Measurements from ENCODE around the gene DNAJC1.

DNAJC1 gene

DNA sequence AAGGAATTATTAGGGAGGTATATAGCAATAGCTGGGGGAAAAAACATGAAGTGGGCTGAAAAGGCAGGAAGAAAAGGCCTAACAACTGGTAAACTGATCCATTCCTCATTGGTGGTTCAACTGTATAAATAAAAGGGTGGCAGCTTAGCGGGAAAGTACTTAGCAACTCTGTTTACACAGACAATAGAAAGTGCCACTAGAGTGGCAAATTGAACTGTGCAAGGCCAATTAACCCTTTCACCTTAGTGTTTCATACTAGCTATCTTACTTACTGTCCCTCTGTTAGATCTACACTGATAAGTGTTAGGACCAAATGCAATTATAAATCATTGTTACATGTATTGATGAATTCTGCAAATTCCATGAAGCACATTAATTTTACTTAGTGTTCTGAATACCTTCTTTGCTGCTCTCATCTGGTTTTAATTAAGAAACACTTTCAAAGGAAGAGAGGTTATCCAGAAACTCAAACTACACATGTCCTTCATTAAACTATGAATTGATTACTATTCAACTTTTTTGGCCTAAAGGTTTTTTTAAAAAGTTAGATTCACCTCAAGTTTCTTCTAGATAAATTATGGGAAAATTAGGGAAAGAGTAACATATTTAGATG is 28.0 kb downstream of the DNAJC1 start:
- TF ChIP-seq, protein P1, sequence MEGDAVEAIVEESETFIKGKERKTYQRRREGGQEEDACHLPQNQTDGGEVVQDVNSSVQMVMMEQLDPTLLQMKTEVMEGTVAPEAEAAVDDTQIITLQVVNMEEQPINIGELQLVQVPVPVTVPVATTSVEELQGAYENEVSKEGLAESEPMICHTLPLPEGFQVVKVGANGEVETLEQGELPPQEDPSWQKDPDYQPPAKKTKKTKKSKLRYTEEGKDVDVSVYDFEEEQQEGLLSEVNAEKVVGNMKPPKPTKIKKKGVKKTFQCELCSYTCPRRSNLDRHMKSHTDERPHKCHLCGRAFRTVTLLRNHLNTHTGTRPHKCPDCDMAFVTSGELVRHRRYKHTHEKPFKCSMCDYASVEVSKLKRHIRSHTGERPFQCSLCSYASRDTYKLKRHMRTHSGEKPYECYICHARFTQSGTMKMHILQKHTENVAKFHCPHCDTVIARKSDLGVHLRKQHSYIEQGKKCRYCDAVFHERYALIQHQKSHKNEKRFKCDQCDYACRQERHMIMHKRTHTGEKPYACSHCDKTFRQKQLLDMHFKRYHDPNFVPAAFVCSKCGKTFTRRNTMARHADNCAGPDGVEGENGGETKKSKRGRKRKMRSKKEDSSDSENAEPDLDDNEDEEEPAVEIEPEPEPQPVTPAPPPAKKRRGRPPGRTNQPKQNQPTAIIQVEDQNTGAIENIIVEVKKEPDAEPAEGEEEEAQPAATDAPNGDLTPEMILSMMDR (IDR thresholded peaks at IDR 0.05; ENCODE audit: extremely low read depth, missing control alignments), result no peak
- no peak for DNase-seq (ENCODE audit: low spot score)

DNA sequence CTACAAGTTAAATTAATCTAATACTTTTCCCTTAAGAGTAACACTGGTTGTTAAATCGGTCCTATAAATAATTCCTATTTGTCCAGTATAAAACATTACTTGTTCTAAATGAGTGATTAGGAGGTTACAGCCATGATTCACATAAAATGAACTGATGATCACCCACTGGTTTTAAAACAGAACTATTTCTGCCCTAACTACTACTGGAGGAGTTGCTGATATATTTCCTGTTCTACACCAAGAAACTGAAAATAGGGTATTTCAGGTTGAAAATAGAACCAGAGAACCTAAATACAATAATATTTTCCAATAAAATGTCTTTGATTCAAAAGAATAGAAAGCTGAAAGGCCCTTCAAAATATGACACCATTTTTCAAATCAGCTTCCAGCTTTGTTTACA is 30.9 kb downstream of the DNAJC1 start:
- peak; percentile 12 for DNase-seq (ENCODE audit: low spot score)
- TF ChIP-seq, protein P1 (IDR thresholded peaks at IDR 0.05; ENCODE audit: extremely low read depth, missing control alignments), result no peak

DNA sequence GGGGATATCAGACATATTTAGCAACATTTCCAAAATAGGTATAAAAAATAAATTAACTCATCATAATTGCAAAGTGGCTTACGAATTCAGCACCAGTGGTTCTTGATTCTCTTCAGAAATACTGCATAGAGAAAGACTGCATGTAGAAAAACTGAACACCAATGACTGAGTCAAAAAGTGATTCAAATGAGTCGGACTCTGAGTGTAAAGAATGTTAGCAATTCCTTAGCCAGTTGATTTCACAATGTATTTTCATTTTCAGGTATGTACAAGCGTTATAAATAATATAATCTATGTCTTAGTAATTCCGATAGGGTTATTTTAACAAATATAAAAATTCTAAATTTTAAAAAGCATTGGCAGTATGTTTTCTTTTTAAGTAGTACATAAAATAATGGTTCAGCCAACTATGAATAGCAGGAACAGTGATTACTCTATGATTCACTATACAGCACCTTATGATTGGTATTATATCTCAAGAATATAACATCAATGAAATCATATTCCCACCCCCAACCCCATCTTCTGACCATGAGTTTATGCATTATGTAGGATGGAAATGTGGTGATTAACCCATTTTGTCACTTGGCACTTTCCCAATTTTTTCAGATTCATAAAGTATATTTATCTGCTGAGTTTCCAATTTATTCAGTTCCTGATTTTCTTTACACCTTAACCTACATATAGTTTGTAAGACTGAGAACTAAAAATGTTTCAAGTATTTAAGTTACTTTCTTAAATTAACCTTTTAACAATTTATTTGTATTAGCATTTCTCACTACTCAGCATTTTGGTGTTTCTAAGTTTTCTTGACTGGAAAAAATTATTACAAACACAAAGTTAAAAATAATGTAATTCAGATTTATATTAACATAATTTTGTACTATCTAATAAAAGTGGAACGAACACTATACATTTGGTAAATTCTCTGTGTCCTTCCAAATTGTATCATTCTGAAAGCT is 33.9 kb downstream of the DNAJC1 start:
- TF ChIP-seq, protein P1 (IDR thresholded peaks at IDR 0.05; ENCODE audit: extremely low read depth, missing control alignments), result no peak
- no peak for DNase-seq (ENCODE audit: low spot score)

DNA sequence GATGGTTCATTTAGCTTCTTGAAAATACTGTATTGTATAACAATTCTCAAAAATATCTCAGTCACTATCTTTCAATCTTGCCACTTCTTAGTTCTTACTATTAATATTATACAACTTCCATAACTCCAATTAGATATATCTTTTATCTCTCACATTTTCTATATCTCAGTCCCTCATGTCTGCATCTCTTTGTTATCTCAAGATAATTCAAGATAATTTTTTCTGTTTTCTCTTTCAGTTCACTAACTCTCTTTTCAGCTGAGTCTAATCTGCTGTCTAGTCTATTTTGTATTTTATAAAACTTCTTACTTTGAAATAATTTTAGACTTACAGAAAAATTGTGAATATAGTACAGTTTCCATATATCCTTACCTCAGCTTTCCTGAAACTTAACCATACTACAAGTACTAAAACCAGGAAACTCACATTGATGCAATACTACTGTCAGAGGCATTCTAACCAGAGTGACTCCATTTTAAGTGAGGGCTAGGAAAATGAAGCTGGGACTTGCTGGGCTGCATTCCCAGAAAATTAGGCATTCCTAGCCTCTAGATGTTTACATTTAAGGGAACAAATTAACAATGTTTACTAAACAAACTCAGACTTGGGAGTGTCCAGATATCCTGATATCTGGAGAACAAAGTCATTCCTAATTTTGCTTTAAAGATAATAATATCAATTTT is 38.4 kb downstream of the DNAJC1 start:
- no peak for DNase-seq (ENCODE audit: low spot score)
- TF ChIP-seq, protein P1 (IDR thresholded peaks at IDR 0.05; ENCODE audit: extremely low read depth, missing control alignments), result no peak

DNA sequence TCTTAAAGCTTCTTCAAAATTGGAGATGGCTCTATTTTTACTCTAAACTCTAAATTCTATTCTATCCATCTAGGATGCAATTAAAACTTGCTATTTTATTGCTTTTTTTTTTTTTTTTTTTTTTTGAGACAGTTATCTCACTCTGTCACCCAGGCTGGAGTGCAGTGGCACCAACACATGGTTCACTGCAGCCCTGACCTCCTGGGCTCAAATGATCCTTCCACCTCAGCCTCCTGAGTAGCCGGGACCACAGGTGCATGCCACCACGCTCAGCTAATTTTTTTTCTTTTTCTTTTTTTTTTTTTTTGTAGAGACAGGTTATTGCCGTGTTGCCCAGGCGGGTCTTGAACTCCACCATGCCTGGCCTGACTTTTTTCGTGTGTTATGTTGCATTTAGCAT is 41.2 kb downstream of the DNAJC1 start:
- DNase-seq (ENCODE audit: low spot score), result no peak
- TF ChIP-seq, protein P1 (IDR thresholded peaks at IDR 0.05; ENCODE audit: extremely low read depth, missing control alignments), result no peak

DNA sequence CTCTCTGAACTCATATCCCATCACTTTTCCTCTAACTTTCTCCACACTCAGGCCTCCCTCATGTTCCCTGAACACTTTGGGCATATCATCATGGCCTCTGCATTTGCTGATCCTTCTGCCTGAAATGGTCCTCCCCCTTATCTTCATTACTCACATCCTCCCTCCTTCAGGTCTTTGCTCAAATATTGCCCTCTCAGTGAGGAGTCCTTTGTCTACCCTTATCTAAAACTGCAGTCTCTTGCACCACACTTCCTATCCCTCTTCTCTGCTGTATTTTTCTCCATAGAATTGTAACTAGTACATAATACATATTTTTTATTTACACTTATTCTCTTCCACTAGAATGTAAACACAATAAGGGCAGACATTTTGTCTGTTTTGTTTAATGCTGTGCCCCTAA is 41.7 kb downstream of the DNAJC1 start:
- TF ChIP-seq, protein P1 (IDR thresholded peaks at IDR 0.05; ENCODE audit: extremely low read depth, missing control alignments), result no peak

DNA sequence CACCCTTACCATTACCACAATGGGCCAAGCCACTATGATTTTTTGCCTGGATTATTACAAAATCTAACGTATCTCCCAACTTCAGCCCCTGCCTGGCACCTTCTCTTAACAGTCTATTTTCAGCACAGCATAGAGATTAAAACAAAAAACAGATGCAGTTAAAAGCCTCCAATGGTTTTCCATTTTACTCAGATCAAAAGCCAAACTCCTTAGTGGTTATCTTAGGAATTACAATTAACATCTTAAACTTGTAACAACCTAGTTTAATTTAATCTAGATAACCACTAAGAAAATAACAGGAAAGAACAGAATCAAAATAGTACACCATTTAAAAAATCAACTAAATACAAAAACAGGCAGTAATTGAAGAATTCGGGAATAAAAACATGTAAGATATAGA is 43.5 kb downstream of the DNAJC1 start:
- DNase-seq (ENCODE audit: low spot score), result no peak
- TF ChIP-seq, protein P1 (IDR thresholded peaks at IDR 0.05; ENCODE audit: extremely low read depth, missing control alignments), result no peak

More for the DNA sequence above, 41.7 kb downstream of the DNAJC1 start:
- DNase-seq (ENCODE audit: low spot score), result no peak
